Activated T-helper 17 cell treated with anti-CD3 and anti-CD28 coated beads, Interleukin-2, amount 50 U/mL, for 72 hours (primary cell): Measurements from ENCODE around the gene B4GALT1. TPM values are rescaled to one million over a fixed set of nuclear protein-coding genes. Genes with fewer than 3 reads are reported as not detected.
"Not testable (repeated sequence)": the region's sequence is repeated elsewhere in the genome, so short reads cannot be mapped to it uniquely, and the experiment has no call there.

Experiments
- ATAC-seq: fragments of 150-1000 bp; cut with Tn5 transposase; replicated peaks from 2 replicates; pipeline ENCODE4 v1.10.0; 2021; ENCODE audit warnings: mild to moderate bottlenecking, moderate library complexity
- H3K27ac Mint-ChIP-seq: one replicate; pipeline ENCODE4 v1.8.0; 2022; ENCODE audit warnings: mixed read lengths
- H3K27me3 Mint-ChIP-seq: one replicate; pipeline ENCODE4 v1.8.0; 2022; ENCODE audit warnings: mixed read lengths
- H3K36me3 Mint-ChIP-seq: one replicate; pipeline ENCODE4 v1.8.0; 2022; ENCODE audit warnings: low read depth, mild to moderate bottlenecking, mixed read lengths
- H3K4me1 Mint-ChIP-seq: one replicate; pipeline ENCODE4 v1.8.0; 2022; ENCODE audit warnings: mixed read lengths
- H3K4me3 Mint-ChIP-seq: one replicate; pipeline ENCODE4 v1.8.0; 2022; ENCODE audit warnings: mild to moderate bottlenecking, mixed read lengths
- H3K9me3 Mint-ChIP-seq: one replicate; pipeline ENCODE4 v1.8.0; 2022; ENCODE audit warnings: mixed read lengths
- total RNA-seq, 2 donors: library from RNA; stranded (reverse); gene quantifications; one replicate each; pipeline ENCODE4 v1.2.3, GENCODE V29; 2022

The B4GALT1 gene
- total RNA-seq, 2 donors from 2014 or later: 45.4 to 57.9 TPM

DNA sequence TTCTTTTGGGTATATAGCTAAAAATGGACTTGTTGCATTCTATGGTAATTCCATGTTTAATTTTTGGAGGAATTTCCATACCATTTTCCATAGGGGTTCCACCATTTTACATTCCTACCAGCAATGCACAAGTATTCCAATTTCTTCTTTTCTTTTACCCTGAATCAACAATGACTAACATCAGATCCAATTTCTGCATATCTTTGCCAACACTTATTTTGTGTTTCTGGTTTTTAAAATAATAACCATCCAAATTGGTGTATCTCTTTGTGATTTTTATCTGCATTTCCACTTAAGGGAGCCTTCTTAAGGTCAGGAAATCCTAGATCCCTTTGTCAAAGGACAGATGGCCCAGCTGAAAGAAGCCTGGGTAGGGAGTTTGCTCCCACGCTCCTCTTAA lies 61.2 kb downstream of the B4GALT1 start:
- Mint-ChIP-seq H3K36me3 (peaks cover 19% of the 10 kb centered on the region), H3K27ac (peak overlapping the region; percentile 62), H3K4me1 (peaks cover 2% of the 10 kb centered on the region), H3K9me3 (no peaks in the 10 kb centered on the region), H3K27me3 (no peaks in the 10 kb centered on the region), H3K4me3 (no peak overlapping the region)
- no peak for ATAC-seq

DNA sequence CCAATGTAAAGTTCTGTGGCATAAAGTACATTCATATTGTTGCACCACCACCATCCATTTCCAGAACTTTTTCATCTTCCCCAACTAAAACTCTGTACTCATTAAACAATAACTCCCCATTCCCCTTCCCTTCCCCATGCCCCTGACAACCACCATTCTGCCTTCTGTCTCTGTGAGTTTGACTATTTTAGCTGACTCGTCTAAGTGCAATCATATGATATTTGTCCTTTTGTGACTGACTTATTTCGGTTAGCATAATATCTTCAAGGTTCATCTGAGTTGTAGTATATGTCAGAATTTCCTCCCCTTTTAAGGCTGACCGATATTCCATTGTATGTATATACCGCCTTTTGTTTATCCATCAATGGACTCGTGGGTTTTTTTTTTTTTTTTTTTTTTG lies 61.6 kb downstream of the B4GALT1 start:
- H3K9me3 Mint-ChIP-seq: no peaks in the 10 kb centered on the region
- H3K4me1 Mint-ChIP-seq: no peaks in the 10 kb centered on the region
- peaks cover 15% of the 10 kb centered on the region for H3K36me3 Mint-ChIP-seq
- H3K4me3 Mint-ChIP-seq: no peak overlapping the region
- no peaks in the 10 kb centered on the region for H3K27me3 Mint-ChIP-seq
- ATAC-seq: no peak
- H3K27ac Mint-ChIP-seq: no peak overlapping the region

DNA sequence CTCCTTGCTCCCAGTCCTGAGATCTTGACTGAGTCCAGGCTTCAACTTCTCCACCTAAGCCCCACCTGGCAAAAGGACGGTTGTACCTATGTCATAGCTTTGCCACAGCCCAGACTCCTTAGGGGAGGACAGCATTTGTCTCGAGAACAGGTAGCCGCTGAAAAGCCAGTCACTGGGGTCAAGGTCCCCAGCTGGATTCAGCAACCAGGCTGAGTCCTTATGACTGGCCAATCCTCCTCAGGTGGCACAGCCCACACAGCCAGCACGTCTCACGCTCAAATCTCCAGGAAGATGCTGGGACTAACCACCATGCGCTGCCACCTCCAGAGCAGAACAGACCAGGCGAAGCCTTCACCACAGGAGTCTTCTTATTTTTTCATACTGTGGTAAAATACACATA lies 62.7 kb downstream of the B4GALT1 start:
- Mint-ChIP-seq H3K4me1 (no peaks in the 10 kb centered on the region), H3K4me3 (no peak overlapping the region), H3K27me3 (no peaks in the 10 kb centered on the region), H3K36me3 (peaks cover 5% of the 10 kb centered on the region), H3K27ac (peak overlapping the region; percentile 72), H3K9me3 (no peaks in the 10 kb centered on the region)
- ATAC-seq: no peak

DNA sequence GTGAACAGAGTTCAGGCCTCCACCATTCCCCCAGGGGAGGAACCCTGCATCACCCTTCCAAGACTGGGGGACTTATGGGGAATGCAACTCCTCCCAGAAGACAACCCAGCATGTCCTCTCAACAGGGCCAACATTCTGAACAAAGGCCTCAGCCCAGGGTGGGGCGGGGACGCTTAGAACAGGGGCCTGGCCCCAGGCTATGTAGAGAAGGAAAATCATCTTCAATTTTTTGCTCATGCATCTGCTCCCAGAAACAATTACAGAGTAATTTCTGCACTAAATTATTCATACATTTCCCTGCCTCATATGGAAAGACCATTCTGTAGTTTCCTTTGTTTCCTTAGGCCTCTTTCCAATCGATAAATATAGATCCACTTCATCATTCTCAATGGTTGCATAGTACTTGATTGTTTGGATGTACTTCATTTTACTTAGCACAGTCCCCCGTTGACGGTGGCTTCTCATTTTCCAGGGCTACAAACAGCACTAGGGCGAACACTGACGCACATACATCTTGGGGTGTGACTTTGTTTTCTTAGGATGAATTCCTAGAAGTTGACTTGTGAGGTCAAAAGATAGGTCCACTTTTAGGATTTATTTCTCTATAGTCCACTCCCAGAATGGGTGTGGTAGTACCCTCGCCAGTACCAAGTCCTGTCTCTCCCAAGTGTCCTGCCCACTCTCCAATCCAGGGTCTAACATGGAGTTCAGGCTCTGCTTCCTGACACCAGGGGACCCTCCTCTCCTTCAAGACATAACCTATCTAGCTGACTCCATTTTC lies 63.4 kb downstream of the B4GALT1 start:
- ATAC-seq: no peak
- H3K4me3 Mint-ChIP-seq: no peak overlapping the region
- H3K27ac Mint-ChIP-seq: peak overlapping the region; percentile 72
- H3K36me3 Mint-ChIP-seq: no peaks in the 10 kb centered on the region
- no peaks in the 10 kb centered on the region for H3K4me1 Mint-ChIP-seq
- no peaks in the 10 kb centered on the region for H3K9me3 Mint-ChIP-seq
- no peaks in the 10 kb centered on the region for H3K27me3 Mint-ChIP-seq

DNA sequence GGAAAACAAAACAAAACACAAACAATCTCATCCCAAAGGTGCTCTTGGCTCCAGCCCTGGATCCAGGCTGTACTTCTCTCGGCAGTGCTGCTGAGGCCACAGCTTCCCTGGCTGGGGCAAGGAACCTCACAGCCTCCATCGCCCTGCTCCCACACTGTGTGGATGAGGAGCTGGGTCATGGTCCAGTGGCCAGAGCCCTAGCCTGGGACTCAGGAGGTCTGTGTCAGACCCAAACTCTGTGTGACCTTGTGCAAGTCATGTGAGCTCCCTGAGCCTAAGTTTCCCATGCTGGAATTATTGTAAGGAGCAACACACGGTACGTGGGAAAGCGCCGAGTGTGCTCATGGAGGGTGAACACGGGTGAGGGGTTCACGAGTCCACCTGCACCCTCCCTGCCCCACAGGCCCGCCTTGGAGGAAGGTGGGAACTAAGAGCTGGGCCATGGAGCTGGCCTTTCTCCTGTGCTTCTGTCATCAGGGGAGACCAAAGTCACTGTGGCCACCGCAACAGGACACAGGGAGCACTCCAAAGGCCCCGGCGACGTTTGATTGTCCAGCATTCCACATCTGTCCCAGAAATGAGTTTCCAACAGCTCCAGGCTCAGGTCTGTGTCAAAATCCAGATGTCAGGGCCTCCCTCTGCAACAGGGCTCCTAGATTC lies 64.5 kb downstream of the B4GALT1 start:
- Mint-ChIP-seq H3K4me1 (no peaks in the 10 kb centered on the region), H3K36me3 (no peaks in the 10 kb centered on the region)
- ATAC-seq: no peak

DNA sequence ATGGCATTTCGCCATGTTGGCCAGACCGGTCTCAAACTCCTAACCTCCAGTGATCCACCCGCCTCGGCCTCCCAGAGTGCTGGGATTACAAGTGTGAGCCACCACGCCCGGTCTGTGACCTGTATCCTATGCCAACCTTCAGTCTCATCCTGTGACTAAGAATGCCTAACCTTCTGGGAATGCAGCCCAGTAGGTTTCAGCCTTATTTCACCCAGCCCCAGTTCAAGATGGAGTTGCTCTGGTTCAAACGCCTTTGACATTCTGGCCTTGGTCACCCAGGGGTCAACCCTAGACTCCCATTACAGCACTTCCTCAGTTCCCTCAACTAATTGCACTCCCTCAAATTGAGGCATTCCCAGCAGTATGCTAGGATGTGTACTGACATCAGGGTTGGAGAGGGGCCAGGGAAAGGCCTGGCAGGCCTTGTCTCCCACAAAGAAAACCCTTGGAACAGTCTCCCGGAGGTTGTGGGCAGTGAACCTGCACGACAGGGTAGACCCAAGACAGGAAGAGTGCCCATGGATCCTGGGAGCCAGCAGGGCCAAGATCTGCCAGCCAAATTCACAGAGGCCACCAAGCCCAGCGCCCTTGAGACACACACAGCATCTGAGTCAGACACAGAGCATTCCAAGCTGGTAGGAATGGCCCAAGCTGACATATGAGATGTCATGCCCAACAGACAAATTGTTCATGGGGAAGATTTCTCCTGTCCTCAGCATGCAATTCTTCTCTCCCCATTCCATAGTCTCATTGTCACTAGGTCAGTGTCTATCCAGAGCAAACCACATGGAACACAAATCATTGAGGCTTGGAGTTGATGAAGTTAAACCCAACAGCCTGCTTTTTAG lies 65.8 kb downstream of the B4GALT1 start:
- H3K4me1 Mint-ChIP-seq: no peaks in the 10 kb centered on the region
- H3K9me3 Mint-ChIP-seq: no peaks in the 10 kb centered on the region
- ATAC-seq: no peak
- no peak overlapping the region for H3K4me3 Mint-ChIP-seq
- H3K27me3 Mint-ChIP-seq: no peaks in the 10 kb centered on the region
- H3K27ac Mint-ChIP-seq: no peak overlapping the region
- H3K36me3 Mint-ChIP-seq: no peaks in the 10 kb centered on the region

More for the DNA sequence above, 64.5 kb downstream of the B4GALT1 start:
- Mint-ChIP-seq H3K4me3 (no peak overlapping the region), H3K9me3 (no peaks in the 10 kb centered on the region), H3K27ac (no peak overlapping the region), H3K27me3 (no peaks in the 10 kb centered on the region)

DNA sequence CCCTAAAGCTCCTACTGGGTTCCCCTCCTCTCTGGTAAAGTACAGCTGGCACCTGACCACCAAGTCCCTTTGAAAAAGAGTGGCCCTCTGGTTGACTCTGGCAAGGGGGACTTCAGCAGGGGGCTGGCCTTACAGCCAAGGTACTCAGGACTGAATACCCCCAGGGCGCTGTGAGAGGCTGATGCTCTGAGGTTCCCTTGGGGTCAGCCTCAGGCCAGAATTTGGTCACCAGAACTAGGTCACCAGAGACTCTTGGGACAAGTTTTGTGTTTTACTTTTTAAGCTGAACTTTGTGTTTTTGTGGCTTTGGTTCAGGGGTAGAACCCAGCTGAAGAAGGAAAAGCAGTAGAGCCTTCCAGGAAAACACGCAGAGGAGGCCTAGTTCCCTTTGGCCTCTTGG lies 67.4 kb downstream of the B4GALT1 start:
- no peaks in the 10 kb centered on the region for H3K4me1 Mint-ChIP-seq
- no peaks in the 10 kb centered on the region for H3K9me3 Mint-ChIP-seq
- no peak for ATAC-seq
- no peak overlapping the region for H3K27ac Mint-ChIP-seq
- no peaks in the 10 kb centered on the region for H3K27me3 Mint-ChIP-seq
- no peaks in the 10 kb centered on the region for H3K36me3 Mint-ChIP-seq
- no peak overlapping the region for H3K4me3 Mint-ChIP-seq

DNA sequence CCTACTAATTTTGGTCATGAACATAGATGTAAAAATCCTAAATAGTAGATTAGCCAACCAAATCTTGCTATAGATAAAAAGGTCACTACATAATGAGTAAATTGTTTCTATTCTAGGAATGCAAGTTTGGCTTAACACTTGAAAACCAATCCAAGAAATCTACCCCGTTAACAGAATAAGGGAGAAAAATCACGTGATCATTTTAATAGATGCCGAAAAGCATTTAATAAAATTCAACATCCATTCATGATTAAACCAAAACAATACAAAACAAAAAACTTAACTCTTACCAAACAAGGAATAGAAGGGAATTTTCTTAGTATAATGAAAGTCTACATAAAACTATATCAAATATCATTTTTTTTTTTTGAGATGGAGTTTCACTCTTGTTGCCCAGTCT lies 69.9 kb downstream of the B4GALT1 start:
- Mint-ChIP-seq H3K27ac (no peak overlapping the region), H3K9me3 (no peaks in the 10 kb centered on the region), H3K4me3 (no peak overlapping the region), H3K4me1 (no peaks in the 10 kb centered on the region), H3K36me3 (no peaks in the 10 kb centered on the region), H3K27me3 (no peaks in the 10 kb centered on the region)
- no peak for ATAC-seq

DNA sequence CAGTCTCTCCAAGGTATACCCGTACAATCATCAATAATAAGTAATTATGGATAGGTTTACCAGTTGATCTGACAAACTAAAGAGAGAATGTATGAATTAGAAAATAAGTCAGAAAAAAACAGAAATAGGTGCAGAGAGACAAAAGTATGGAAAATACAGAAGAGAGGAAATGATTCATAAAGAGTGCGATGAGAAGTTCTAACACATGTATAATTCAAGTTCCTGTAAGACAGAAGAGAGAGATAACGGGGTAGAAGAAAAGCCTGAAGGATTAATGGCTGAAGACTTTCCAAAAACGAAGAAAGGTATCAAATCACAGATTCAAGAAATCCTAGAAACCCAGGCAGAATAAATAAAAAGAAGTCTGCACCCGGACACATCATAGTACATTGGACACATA lies 74.5 kb downstream of the B4GALT1 start:
- Mint-ChIP-seq H3K27ac (peak overlapping the region; percentile 26), H3K4me3 (peak overlapping the region; percentile 23)

DNA sequence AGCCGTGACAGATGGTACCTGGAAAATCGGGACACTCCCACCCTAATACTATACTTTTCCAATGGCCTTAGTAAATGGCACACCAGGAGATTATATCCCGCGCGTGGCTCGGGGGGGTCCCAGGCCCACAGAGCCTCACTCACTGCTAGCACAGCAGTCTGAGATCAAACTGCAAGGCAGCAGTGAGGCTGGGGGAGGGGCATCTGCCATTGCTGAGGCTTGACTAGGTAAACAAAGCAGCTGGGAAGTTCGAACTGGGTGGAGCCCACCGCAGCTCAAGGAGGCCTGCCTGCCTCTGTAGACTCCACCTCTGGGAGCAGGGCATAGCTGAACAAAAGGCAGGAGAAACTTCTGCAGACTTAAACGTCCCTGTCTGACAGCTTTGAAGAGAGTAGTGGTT lies 81.5 kb downstream of the B4GALT1 start:
- H3K4me3 Mint-ChIP-seq, H3K36me3 Mint-ChIP-seq, H3K27ac Mint-ChIP-seq, ATAC-seq, H3K27me3 Mint-ChIP-seq, H3K9me3 Mint-ChIP-seq: not testable (repeated sequence)
- H3K4me1 Mint-ChIP-seq: peaks cover 17% of the 10 kb centered on the region

More for the DNA sequence above, 74.5 kb downstream of the B4GALT1 start:
- Mint-ChIP-seq H3K27me3 (no peaks in the 10 kb centered on the region), H3K9me3 (no peaks in the 10 kb centered on the region), H3K36me3 (no peaks in the 10 kb centered on the region), H3K4me1 (no peaks in the 10 kb centered on the region)
- ATAC-seq: peak; percentile 37

DNA sequence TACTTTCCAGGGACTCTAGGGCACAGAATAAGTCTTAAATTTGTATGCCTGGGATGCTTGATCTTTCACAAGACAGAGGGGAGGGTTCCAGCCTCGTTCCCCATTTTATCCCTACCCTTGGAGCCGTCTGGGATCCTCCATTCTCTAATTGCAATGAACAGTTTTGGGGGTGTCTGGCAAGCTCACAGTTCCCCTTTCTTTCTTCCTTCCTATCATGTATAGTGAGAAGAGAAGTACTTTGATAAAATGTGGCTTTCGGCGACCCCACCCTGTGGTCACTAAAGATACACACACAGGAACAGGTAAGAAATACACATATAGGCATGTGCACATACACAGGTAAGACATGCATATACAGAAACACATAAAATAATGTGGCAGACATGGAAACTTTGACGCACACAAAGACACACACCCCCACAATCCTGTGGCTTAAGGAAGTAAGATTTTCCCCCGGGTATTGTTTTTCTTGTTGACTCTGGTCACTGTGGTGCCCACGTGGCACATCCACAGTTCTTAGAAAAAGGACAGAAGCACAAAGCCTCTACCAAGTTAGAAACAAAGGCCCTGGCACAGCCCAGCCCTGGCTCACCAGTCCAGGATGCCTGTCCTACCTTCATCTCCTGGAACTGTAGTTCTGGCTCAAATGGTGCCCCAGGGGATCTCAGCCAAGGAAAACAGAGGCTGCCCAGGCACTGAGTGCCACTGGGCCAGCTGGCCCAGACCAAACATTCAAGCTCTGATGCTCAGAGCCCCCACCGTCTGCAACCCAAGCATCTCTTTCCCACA lies 84.4 kb downstream of the B4GALT1 start:
- Mint-ChIP-seq H3K36me3 (no peaks in the 10 kb centered on the region), H3K4me3 (peak overlapping the region; percentile 72), H3K27me3 (no peaks in the 10 kb centered on the region), H3K27ac (peak overlapping the region; percentile 86), H3K9me3 (no peaks in the 10 kb centered on the region), H3K4me1 (peaks cover 17% of the 10 kb centered on the region)
- ATAC-seq: peak; percentile 54

DNA sequence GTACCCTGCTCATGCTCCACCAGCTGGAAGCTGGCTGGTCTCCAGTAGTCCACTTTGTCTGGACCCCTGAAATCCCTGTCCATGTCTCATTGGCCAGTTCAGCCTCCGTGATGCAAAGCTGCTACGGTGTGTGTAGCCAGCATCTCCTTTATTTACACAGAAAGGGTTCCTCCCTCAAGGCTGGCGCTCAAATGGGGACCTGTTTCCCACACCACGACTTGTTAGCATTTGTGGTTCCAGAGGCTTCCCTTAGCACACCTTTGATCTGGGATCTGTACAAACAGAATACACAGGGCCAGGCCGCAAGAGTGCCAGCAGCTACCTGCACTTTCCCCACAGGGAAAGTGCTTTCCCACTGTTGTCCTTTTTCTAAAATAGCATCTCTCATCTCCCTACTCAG lies 85.0 kb downstream of the B4GALT1 start:
- Mint-ChIP-seq H3K27me3 (no peaks in the 10 kb centered on the region), H3K27ac (peak overlapping the region; percentile 86), H3K9me3 (no peaks in the 10 kb centered on the region), H3K4me1 (peaks cover 17% of the 10 kb centered on the region), H3K4me3 (peak overlapping the region; percentile 72), H3K36me3 (no peaks in the 10 kb centered on the region)
- ATAC-seq: no peak

DNA sequence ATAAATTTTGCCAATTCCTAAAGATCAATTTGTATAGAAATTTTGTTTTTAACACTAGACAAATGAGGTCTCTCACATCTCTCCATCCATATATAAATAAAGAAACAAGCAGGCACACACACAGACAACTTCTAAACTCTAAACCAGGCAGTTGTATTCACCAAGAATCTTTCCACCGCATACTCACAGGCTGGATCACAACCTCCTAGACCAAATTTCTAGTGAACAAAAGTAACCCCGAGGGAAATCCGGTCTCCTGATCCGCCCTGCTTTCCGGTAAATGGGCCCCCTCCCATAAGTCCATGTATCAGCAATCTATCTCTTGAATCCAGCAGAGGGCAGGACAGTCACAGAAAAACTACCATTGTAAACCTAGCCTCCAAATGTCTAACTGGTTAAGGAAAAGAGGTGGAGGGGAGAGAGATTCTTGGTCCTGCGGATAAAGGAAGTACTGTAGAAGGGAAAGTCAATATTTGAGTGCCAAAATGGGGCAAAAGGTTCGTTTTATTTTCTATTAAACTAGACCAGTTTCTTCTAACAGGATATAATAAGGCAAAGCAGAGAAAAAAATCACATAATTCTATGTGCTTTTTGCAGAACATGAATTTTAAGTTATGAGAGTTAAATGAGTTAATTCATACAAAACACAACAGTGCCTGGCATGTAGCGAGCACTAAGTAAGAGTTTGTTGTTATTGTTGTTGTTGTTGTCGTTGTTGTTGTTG lies 85.8 kb downstream of the B4GALT1 start:
- Mint-ChIP-seq H3K4me1 (peaks cover 23% of the 10 kb centered on the region), H3K27ac (no peak overlapping the region), H3K4me3 (no peak overlapping the region), H3K36me3 (peaks cover 6% of the 10 kb centered on the region), H3K9me3 (no peaks in the 10 kb centered on the region), H3K27me3 (no peaks in the 10 kb centered on the region)
- ATAC-seq: peak; percentile 65
